B cell (primary cell): Measurements from ENCODE around the gene RDH13. TPM values are rescaled to one million over a fixed set of nuclear protein-coding genes. Genes with fewer than 3 reads are reported as not detected.
"Not testable (repeated sequence)": the region's sequence is repeated elsewhere in the genome, so short reads cannot be mapped to it uniquely, and the experiment has no call there.

Experiments
- ATAC-seq: fragments of 200-7000 bp; cut with Tn5 transposase; one replicate; pipeline ENCODE4 v1.10.0; 2021; ENCODE audit warnings: low read depth, mild to moderate bottlenecking, moderate number of reproducible peaks, moderate library complexity
- CTCF ChIA-PET: fragments of 350-600 bp; sonication (Branson Sonifier 250); formaldehyde crosslinking; loops from one replicate; lab custom pipeline; 2021; ENCODE audit warnings: antibody characterized with exemption, inconsistent platforms; lab: Charles Lee
- POLR2A ChIA-PET: fragments of 350-600 bp; sonication (Branson Sonifier 250); formaldehyde crosslinking; loops from one replicate; lab custom pipeline; 2021; ENCODE audit warnings: antibody characterized with exemption; lab: Charles Lee
- DNase-seq: peaks from one replicate; pipeline ENCODE4 v3.0.0; 2013
- H2AFZ ChIP-seq: 2 replicates; pipeline ENCODE4 v1.6.1; 2012; ENCODE audit warnings: mild to moderate bottlenecking, low read depth, low read length; ENCODE audit not compliant: insufficient read depth, poor library complexity, severe bottlenecking
- H3K27ac ChIP-seq, 2 donors: 1 replicate in 1 of 2; 2 replicates in 1 of 2; pipeline ENCODE4 v1.5.1; 2012 to 2013; ENCODE audit warnings: low read length in 2 of 2, mild to moderate bottlenecking in 2 of 2, moderate library complexity in 1 of 2
- H3K27me3 ChIP-seq, 4 experiments: fragments of 200-600 bp in 1 of 4; sonication (generic) in 1 of 4; replicated peaks in 1 of 4; 1 replicate in 2 of 4; 2 replicates in 2 of 4; pipeline versions ENCODE4 v1.6.1 to v1.7.0; 2013 to 2016; ENCODE audit warnings: low read length in 3 of 4, mild to moderate bottlenecking in 2 of 4, mixed read lengths in 1 of 4, moderate library complexity in 1 of 4; ENCODE audit not compliant: insufficient read depth in 4 of 4, control insufficient read depth in 3 of 4; ENCODE audit errors: control extremely low read depth in 1 of 4
- H3K36me3 ChIP-seq, 2 experiments: replicated peaks in 1 of 2; 1 replicate in 1 of 2; 2 replicates in 1 of 2; pipeline versions ENCODE4 v1.6.1 to v1.7.1; 2013; ENCODE audit warnings: low read length in 1 of 2; ENCODE audit not compliant: insufficient read depth in 2 of 2, control insufficient read depth in 1 of 2; ENCODE audit errors: control extremely low read depth in 1 of 2, extremely low read depth in 1 of 2
- H3K4me1 ChIP-seq, 2 donors: fragments of 200-600 bp in 1 of 2; sonication (generic) in 1 of 2; 1 replicate in 1 of 2; 2 replicates in 1 of 2; pipeline versions ENCODE4 v1.5.1 to v1.6.1; 2013 to 2017; ENCODE audit warnings: low read length in 2 of 2; ENCODE audit not compliant: control insufficient read depth in 2 of 2, insufficient read depth in 2 of 2
- H3K4me2 ChIP-seq: replicated peaks from 2 replicates; pipeline ENCODE3; 2012; ENCODE audit warnings: mild to moderate bottlenecking, low read depth, low read length; ENCODE audit not compliant: poor library complexity, severe bottlenecking
- H3K4me3 ChIP-seq, 5 experiments: fragments of 200-600 bp in 1 of 5; sonication (generic) in 1 of 5; 1 replicate in 3 of 5; 2 replicates in 2 of 5; pipeline versions ENCODE4 v1.5.1 to v1.7.0; 2011 to 2016; ENCODE audit warnings: low read length in 4 of 5, mild to moderate bottlenecking in 4 of 5, low read depth in 2 of 5, control low read depth in 1 of 5, moderate library complexity in 1 of 5; ENCODE audit not compliant: insufficient read depth in 1 of 5; ENCODE audit errors: control extremely low read depth in 1 of 5, extremely low read depth in 1 of 5
- H3K79me2 ChIP-seq: fragments of 200-600 bp; sonication (generic); one replicate; pipeline ENCODE4 v1.6.0; 2016; ENCODE audit warnings: low read length; ENCODE audit not compliant: control insufficient read depth, insufficient read depth
- H3K9ac ChIP-seq: fragments of 200-600 bp; sonication (generic); 2 replicates; pipeline ENCODE4 v1.6.1; 2017; ENCODE audit warnings: mild to moderate bottlenecking, low read length, moderate library complexity
- H3K9me3 ChIP-seq, 3 donors: one replicate each; pipeline versions ENCODE4 v1.6.1 to v1.7.1; 2013; ENCODE audit warnings: low read length in 2 of 3; ENCODE audit not compliant: control insufficient read depth in 2 of 3, insufficient read depth in 1 of 3; ENCODE audit errors: control extremely low read depth in 1 of 3
- H4K20me1 ChIP-seq: 2 replicates; pipeline ENCODE4 v1.6.0; 2012; ENCODE audit warnings: mild to moderate bottlenecking, low read length; ENCODE audit not compliant: insufficient read depth, control insufficient read depth, poor library complexity, severe bottlenecking
- H3K27ac Mint-ChIP-seq: one replicate; pipeline ENCODE4 v1.8.0; 2021; ENCODE audit warnings: mixed read lengths
- H3K27me3 Mint-ChIP-seq: one replicate; pipeline ENCODE4 v1.8.0; 2021; ENCODE audit warnings: mixed read lengths
- H3K4me1 Mint-ChIP-seq: one replicate; pipeline ENCODE4 v1.8.0; 2021; ENCODE audit warnings: mixed read lengths
- H3K4me3 Mint-ChIP-seq: one replicate; pipeline ENCODE4 v1.8.0; 2021; ENCODE audit warnings: mixed read lengths
- H3K9me3 Mint-ChIP-seq: one replicate; pipeline ENCODE4 v1.8.0; 2022; ENCODE audit warnings: mixed read lengths; ENCODE audit not compliant: insufficient read depth
- EZH2 ChIP-seq: IDR thresholded peaks from 2 replicates; pipeline ENCODE4 v1.6.1; 2012; ENCODE audit warnings: borderline replicate concordance, low read depth, mild to moderate bottlenecking, moderate library complexity, low read length; ENCODE audit not compliant: insufficient read depth, poor library complexity, severe bottlenecking
- WGBS: methylation state at CpG from one replicate; pipeline ENCODE4 v1.1.5; 2013; ENCODE audit warnings: missing lambda C conversion rate; ENCODE audit not compliant: insufficient coverage; 5-methylcytosine and 5-hydroxymethylcytosine counted together
- intact Hi-C: fragments of 100-400 bp; cut with micrococcal nuclease; formaldehyde crosslinking; loops from one replicate; pipeline ENCODE4 v1.10.0; 2022
- polyA plus RNA-seq: library from polyadenylated mRNA; depleted of rRNA; stranded (reverse); fragments of >200 nt; gene quantifications from 2 replicates; pipeline ENCODE4 v1.2.3, GENCODE V29; 2012
- total RNA-seq, 2 donors: library from RNA; stranded (reverse); fragments of 120-200 nt in 1 of 2; gene quantifications; 1 replicate in 1 of 2; 2 replicates in 1 of 2; pipeline versions ENCODE4 v1.2.3 to v1.2.4, GENCODE V29; 2013 to 2022
- TF ChIP-seq, protein P1 (sequence below): fragments of 200-600 bp; IDR thresholded peaks from one replicate; pipeline ENCODE4 v1.8.0; 2022; ENCODE audit warnings: antibody characterized with exemption, mild to moderate bottlenecking

Gene RDH13
- total and polyA plus RNA-seq, 2 donors (not counting 1 experiment from before 2014, with no cell fraction given), result 17.5 to 20.4 TPM

DNA sequence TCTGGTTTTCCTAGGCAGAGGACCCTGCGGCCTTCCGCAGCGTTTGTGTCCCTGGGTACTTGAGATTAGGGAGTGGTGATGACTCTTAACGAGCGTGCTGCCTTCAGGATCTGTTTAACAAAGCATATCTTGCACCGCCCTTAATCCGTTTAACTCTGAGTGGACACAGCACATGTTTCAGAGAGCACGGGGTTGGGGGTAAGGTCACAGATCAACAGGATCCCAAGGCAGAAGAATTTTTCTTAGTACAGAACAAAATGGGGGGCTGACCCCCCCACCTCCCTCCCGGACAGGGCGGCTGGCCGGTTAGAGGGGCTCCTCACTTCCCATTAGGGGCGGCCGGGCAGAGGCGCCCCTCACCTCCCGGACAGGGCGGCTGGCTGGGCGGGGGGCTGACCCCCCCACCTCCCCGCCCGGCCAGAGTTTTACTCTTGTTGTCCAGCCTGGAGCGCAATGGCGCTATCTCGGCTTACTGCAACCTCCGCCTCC is 64.2 kb downstream of the RDH13 start:
- intact Hi-C loops, H3K4me1 Mint-ChIP-seq, H3K27me3 Mint-ChIP-seq, DNase-seq, H3K4me2 ChIP-seq, H3K9me3 Mint-ChIP-seq, H3K36me3 ChIP-seq, H3K4me3 ChIP-seq, H3K27ac Mint-ChIP-seq, H3K4me3 Mint-ChIP-seq, H3K27ac ChIP-seq, ATAC-seq, CTCF ChIA-PET, H4K20me1 ChIP-seq, H3K9me3 ChIP-seq, H2AFZ ChIP-seq, H3K9ac ChIP-seq, H3K79me2 ChIP-seq, H3K4me1 ChIP-seq: not testable (repeated sequence)
- H3K27me3 ChIP-seq, result peaks cover 0 to 23% (median 3%) of the 10 kb centered on the region in 4 experiments
- POLR2A ChIA-PET, result interaction anchor here (0.6 kb wide), 1 partner anchor 590 kb away, joined by 6 read pairs; no protein-coding TSS in a partner anchor
- WGBS, result 87% methylated on average over 4 of the region's 23 CpGs

DNA sequence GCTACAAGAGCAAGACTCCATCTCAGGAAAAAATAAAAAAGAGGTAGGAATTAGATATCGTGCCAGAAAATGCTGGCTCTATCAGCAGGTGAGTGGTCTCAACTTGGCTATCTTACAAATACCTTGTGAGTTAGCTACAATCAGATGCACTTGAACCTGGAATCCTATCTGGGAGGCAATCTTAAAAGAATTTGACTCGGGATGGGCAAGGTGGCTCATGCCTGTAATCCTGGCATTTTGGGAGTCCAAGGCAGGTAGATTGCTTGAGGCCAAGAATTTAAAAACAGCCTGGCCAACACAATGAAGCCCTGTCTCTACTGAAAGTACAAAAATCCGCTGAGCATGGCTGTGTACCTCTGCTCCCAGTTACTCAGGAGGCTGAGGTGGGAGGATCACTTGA is 67.4 kb downstream of the RDH13 start:
- Mint-ChIP-seq H3K4me3 (no peak overlapping the region), H3K4me1 (no peaks in the 10 kb centered on the region), H3K27ac (no peak overlapping the region), H3K27me3 (peaks cover 5% of the 10 kb centered on the region), H3K9me3 (no peaks in the 10 kb centered on the region)
- Histone ChIP-seq H3K27me3 (peaks cover 0 to 5% (median 0%) of the 10 kb centered on the region in 4 experiments), H3K27ac (no peak overlapping the region), H3K4me1 (no peaks in the 10 kb centered on the region), H4K20me1 (no peaks in the 10 kb centered on the region), H3K36me3 (no peaks in the 10 kb centered on the region), H3K9ac (no peak overlapping the region), H3K4me2 (no peak overlapping the region), H3K79me2 (no peaks in the 10 kb centered on the region), H3K9me3 (peaks cover 0 to 5% (median 0%) of the 10 kb centered on the region in 3 donors), H3K4me3 (no peak overlapping the region), H2AFZ (no peak overlapping the region)
- ChIA-PET POLR2A (no interaction called here), CTCF (no interaction called here)
- intact Hi-C loops, result no loop called here
- WGBS, result 20% methylated on average over 1 of the region's 3 CpGs
- DNase-seq (no peak), ATAC-seq (no peak)
- TF ChIP-seq, protein P1, sequence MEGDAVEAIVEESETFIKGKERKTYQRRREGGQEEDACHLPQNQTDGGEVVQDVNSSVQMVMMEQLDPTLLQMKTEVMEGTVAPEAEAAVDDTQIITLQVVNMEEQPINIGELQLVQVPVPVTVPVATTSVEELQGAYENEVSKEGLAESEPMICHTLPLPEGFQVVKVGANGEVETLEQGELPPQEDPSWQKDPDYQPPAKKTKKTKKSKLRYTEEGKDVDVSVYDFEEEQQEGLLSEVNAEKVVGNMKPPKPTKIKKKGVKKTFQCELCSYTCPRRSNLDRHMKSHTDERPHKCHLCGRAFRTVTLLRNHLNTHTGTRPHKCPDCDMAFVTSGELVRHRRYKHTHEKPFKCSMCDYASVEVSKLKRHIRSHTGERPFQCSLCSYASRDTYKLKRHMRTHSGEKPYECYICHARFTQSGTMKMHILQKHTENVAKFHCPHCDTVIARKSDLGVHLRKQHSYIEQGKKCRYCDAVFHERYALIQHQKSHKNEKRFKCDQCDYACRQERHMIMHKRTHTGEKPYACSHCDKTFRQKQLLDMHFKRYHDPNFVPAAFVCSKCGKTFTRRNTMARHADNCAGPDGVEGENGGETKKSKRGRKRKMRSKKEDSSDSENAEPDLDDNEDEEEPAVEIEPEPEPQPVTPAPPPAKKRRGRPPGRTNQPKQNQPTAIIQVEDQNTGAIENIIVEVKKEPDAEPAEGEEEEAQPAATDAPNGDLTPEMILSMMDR, result no peak
- TF ChIP-seq EZH2, result no peak

Other genes starting within 250 kb of the RDH13 start
- gene KIR3DL1, start 246.7 kb downstream of the RDH13 start, total RNA-seq, result not detected in 2 replicates
- gene KIR3DL1, start 246.7 kb downstream of the RDH13 start, polyA plus RNA-seq, result 0.06 TPM in 1 of 2 replicates, not detected in the other
- not detected in 2 replicates for gene KIR2DS4, start 230.5 kb downstream of the RDH13 start, total RNA-seq
- not detected in 2 replicates for gene KIR2DS4, start 230.5 kb downstream of the RDH13 start, polyA plus RNA-seq
- 0.17 TPM in 1 of 2 replicates, not detected in the other for gene KIR3DL2, start 212.7 kb downstream of the RDH13 start, total RNA-seq
- 0.10 and 0.30 TPM in 2 replicates for gene KIR3DL2, start 212.7 kb downstream of the RDH13 start, polyA plus RNA-seq
- 0.34 TPM in 1 of 2 replicates, not detected in the other for gene FCAR, start 188.9 kb downstream of the RDH13 start, total RNA-seq
- gene FCAR, start 188.9 kb downstream of the RDH13 start, polyA plus RNA-seq, result 1.9 and 2.8 TPM in 2 replicates
- gene NCR1, start 157.0 kb downstream of the RDH13 start, total RNA-seq, result not detected in 2 replicates
- 0.40 and 2.4 TPM in 2 replicates for gene NCR1, start 157.0 kb downstream of the RDH13 start, polyA plus RNA-seq
- 0.07 TPM in 1 of 2 replicates, not detected in the other for gene NLRP7, start 115.6 kb downstream of the RDH13 start, total RNA-seq
- gene NLRP7, start 115.6 kb downstream of the RDH13 start, polyA plus RNA-seq, result 0.07 and 0.13 TPM in 2 replicates
- gene NLRP2, start 96.8 kb downstream of the RDH13 start, total RNA-seq, result 17.1 and 19.2 TPM in 2 replicates
- gene NLRP2, start 96.8 kb downstream of the RDH13 start, polyA plus RNA-seq, result 1.9 and 13.8 TPM in 2 replicates
- 0.20 TPM in 1 of 2 replicates, not detected in the other for gene GP6, start 24.9 kb downstream of the RDH13 start, total RNA-seq
- gene GP6, start 24.9 kb downstream of the RDH13 start, polyA plus RNA-seq, result 0.43 and 0.55 TPM in 2 replicates
- gene EPS8L1, start 12.7 kb upstream of the RDH13 start, total RNA-seq, result 1.0 and 1.3 TPM in 2 replicates
- gene EPS8L1, start 12.7 kb upstream of the RDH13 start, polyA plus RNA-seq, result 0.39 and 0.72 TPM in 2 replicates
- gene PPP1R12C, start 54.5 kb upstream of the RDH13 start, total RNA-seq, result 174 and 179 TPM in 2 replicates
- gene PPP1R12C, start 54.5 kb upstream of the RDH13 start, polyA plus RNA-seq, result 145 and 231 TPM in 2 replicates
- gene TNNT1, start 86.1 kb upstream of the RDH13 start, total RNA-seq, result not detected in 2 replicates
- gene TNNT1, start 86.1 kb upstream of the RDH13 start, polyA plus RNA-seq, result not detected in 2 replicates
- not detected in 2 replicates for gene TNNI3, start 94.6 kb upstream of the RDH13 start, total RNA-seq
- gene TNNI3, start 94.6 kb upstream of the RDH13 start, polyA plus RNA-seq, result not detected in 2 replicates
- not detected in 2 replicates for gene DNAAF3, start 103.5 kb upstream of the RDH13 start, total RNA-seq
- not detected in 2 replicates for gene DNAAF3, start 103.5 kb upstream of the RDH13 start, polyA plus RNA-seq
- 0.94 and 1.2 TPM in 2 replicates for gene SYT5, start 117.1 kb upstream of the RDH13 start, total RNA-seq
- 0.27 and 1.5 TPM in 2 replicates for gene SYT5, start 117.1 kb upstream of the RDH13 start, polyA plus RNA-seq
- gene PTPRH, start 146.4 kb upstream of the RDH13 start, total RNA-seq, result not detected in 2 replicates
- not detected in 2 replicates for gene PTPRH, start 146.4 kb upstream of the RDH13 start, polyA plus RNA-seq
- 19.4 and 20.7 TPM in 2 replicates for gene TMEM86B, start 165.6 kb upstream of the RDH13 start, total RNA-seq
- gene TMEM86B, start 165.6 kb upstream of the RDH13 start, polyA plus RNA-seq, result 13.6 and 14.5 TPM in 2 replicates
- 193 and 195 TPM in 2 replicates for gene PPP6R1, start 195.9 kb upstream of the RDH13 start, total RNA-seq
- 122 and 125 TPM in 2 replicates for gene PPP6R1, start 195.9 kb upstream of the RDH13 start, polyA plus RNA-seq
- gene HSPBP1, start 217.0 kb upstream of the RDH13 start, total RNA-seq, result 15.6 and 18.2 TPM in 2 replicates
- gene HSPBP1, start 217.0 kb upstream of the RDH13 start, polyA plus RNA-seq, result 18.9 and 19.0 TPM in 2 replicates
- 0.94 and 1.7 TPM in 2 replicates for gene BRSK1, start 220.8 kb upstream of the RDH13 start, total RNA-seq
- 1.4 and 4.0 TPM in 2 replicates for gene BRSK1, start 220.8 kb upstream of the RDH13 start, polyA plus RNA-seq